ENCODE measurements around the gene CS. TPM values are rescaled to one million over a fixed set of nuclear protein-coding genes. Genes with fewer than 3 reads are reported as not detected.
"Not testable (repeated sequence)": the region's sequence is repeated elsewhere in the genome, so short reads cannot be mapped to it uniquely, and the experiment has no call there.

The CS gene
- total RNA-seq, 1 experiment from 2014 or later: 142 TPM

DNA sequence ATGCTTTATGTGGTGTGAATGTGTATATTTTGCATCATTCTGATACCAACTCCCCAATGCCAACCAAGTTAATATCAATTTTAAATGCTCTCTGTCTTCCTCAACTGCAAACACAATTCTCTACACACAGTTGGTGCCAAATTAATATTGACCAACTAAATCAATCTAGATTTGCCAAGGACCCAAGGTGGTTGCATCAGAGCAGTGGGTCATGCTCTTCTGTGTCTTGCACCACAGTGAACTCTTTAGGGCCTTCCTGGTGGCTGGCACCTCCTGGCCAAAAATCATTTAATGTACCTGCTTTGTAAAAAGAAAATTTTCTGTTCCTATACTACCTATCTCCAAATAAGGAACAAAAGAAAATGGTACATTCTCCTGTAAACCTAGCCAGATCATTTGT is 19.3 kb downstream of the CS start:
- no peak for DNase-seq (ENCODE audit: low spot score)

DNA sequence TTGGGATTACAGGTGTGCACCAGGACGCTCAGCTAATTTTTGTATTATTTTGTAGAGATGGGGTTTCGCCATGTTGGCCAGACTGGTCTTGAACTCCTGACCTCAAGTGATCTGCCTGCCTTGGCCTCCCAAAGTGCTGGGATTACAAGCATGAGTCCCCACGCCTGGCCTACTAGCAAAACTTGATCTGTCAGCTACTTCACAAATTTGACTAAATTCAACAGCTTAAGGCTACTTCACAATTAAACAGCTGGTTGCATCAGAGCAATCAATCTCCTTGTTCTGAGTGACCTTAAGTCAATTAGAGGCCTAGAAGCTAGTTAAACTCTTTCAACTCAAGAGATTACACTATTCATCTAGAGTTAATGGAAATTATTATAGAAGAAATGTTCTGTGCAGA is 21.2 kb downstream of the CS start:
- DNase-seq (ENCODE audit: low spot score): no peak

DNA sequence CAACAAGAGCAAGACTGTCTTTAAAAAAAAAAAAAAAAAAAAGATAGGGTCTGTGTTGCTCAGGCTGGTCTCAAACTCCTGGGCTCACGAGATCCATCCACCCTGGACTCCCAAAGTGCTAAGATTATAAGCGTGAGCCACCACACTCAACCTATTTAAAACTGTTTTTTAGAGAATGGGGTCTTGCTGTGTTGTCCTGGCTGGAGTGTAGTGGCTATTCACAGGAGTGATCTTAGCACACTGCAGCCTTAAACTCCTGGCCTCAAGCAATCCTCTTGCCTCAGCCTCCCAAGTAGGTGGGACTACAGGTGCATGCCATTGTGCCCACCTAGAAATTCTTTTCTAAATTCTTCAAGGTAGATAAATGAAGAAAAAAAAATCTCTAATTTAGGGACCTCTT is 25.8 kb downstream of the CS start:
- no peak for DNase-seq (ENCODE audit: low spot score)

DNA sequence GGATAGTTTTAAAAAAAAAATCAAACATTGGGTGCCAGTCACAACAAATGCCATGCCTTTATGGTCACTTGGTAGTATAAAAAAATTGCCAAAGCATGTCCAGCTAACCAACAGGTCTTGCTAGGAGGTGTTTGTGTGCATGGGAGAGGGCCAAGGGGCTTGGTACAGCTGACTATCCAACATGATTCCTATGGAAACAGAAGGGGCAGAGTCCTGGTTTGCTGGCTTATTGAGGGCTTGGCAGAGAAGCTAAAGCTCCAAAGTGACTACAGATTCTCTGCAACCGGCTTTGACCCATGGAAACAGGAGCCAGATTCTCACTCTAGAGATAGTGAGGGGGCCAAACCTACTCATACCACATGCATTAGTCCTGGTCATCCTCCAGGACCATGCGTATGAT is 27.7 kb downstream of the CS start:
- not testable (repeated sequence) for DNase-seq (ENCODE audit: low spot score)

DNA sequence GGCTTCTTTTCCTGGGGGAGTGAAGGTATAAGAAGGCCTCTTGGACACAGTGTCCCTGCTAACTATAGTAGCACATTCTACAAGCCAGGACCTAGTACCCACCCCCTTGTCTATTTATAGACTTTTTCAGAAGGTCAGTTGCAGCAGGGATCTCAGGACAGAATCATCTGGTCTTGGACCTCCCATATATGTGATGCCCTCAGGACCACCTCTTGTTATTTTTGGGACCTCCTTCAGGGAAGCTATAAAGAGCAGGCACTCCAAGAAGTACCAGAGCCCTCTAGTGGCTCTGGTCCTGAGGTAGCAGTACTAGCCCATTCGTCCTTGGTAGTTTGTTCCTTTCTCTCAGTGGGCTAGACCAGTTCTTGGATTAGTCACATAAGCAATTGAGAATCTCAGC is 29.1 kb downstream of the CS start:
- DNase-seq (ENCODE audit: low spot score): peak; percentile 39

DNA sequence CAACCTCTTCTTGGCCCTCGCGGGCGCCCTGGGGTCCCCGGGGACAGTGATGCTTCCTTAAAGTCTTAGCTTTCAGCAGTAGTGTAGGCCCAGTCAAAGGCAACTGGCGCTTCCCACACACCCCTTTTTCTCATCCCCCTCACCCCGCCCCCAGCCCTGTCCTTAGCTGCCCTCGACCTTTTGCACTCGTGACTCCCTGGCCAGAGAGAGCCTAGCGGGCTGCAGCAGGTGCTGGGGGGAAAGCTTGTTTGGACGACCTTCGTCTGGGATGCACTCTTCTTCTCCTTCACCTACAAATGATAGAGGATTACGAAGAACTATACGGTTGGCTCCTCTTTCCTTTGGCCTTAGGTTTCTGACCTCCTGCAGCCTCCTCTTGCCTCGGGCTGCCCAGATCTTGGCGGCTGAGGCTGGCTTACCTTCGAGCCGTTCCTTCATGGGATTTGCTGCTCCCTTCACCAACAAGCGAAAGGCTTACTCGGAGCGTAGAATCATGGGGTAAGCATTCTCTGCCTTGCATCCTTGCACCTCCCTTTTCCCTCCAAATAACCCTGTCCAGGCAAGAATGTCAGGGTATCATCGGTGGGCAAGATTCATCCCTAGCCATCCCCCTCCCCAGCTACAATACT is 32.6 kb downstream of the CS start:
- DNase-seq (ENCODE audit: low spot score): no peak

DNA sequence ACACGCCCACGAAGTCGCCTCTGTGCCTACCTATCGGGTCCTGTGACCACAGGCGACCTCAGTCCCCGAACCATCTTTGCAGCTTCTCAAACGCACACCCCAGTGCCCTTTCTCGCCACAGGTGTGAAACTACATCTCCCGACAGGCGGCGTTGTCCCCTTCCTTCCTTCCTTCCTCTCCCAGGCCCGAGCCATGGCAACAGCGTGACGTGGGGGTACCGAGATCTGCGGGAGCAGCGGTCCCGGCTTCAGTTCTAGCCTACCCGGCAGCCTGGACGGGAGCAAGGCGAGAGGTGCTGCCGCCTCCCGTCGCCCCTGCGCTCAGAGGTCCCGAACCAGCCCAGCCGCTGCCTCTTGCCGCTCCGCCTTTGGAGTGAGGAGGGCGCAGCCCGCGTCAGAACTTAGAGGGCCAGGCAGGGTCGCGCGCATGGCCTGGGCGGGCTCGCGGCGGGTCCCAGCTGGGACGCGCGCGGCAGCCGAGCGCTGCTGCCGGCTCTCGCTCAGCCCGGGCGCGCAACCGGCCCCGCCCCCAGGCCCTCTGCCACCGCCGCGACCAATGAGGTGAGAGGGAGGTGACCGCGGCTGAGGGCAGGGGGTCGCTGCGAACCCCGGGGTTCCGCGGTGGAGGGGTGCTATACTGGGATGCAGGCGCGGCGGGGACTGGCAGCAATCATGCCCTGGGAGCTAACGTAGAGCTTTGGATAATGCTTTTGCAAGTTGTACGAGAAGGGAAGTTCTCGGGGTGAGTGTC is 33.3 kb downstream of the CS start, which contains the start of gene COQ10A:
COQ10A (plus strand) TSS at position 250 of the 750 bp plus-strand sequence; CDS start at position 427, 177 bp downstream.
- peak; percentile 85 for DNase-seq (ENCODE audit: low spot score)

DNA sequence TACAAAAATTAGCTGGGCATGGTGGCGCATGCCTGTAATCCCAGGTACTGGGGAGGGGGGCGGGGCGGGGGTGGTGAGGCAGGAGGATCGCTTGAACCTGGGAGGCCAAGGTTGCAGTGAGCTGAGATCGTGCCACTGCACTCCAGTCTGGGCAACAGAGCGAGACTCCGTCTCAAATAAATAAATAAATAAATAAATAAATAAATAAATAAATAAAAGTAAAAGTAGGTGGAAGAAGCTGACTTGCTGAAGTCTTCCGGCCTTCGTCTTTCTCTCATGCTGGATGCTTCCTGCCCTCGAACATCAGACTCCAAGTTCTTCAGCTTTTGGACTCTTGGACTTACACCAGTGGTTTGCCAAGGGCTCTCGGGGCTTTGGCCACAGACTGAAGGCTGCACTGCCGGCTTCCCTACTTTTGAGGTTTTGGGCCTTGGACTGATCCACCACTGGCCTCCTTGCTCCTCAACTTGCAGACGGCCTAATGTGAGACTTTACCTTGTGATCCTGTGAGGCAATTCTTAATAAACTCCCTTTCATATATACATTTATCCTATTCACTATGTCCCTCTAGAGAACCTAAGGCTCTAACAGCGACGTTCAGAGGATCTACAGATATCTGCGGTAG is 34.0 kb downstream of the CS start:
- not testable (repeated sequence) for DNase-seq (ENCODE audit: low spot score)

DNA sequence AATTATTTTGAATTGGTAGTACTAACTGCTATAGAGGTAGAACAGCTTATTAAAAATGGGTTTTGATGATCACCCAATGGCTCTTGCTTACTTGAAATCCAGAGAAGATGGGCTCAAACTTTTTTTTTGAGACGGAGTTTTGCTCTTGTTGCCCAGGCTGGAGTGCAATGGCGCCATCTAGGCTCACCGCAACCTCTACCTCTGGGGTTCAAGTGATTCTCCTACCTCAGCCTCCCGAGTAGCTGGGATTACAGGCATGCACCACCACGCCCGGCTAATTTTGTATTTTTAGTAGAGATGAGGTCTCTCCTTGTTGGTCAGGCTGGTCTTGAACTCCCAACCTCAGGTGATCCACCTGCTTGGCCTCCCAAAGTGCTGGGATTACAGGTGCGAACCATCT is 37.2 kb downstream of the CS start:
- DNase-seq (ENCODE audit: low spot score): not testable (repeated sequence)

DNA sequence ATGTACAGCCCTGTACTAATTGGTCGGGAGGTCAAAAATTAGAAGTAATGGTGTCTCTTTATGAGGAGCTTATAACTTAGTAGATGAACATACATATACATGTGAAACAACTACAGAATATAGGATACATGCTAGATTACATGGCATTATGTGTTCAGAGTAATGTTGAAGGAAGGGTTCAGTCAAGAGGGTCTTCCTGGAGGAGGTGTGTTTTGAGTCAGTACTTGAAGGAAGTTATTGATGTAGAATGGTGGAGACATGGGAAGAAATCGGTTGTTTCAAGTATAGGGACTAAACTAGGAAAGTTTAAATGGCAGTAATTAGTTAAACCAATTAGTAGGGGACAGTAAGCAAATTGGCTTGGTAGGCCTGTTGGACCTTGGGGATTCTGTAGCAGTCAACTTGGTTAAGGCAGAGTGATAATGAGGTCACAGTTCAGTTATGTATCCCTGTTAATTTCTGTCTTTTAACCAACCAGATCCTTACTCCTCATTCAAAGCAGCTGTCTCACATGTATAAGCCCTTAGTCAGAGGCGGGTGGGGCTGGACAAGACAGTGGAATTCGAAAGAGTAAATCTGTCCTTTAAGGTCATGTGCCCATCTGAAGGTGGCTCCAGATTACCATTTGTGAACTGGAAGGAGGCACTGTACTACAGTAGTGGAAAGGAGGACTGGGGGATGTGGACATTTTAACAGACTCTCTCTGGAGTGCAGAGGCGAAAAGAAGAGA is 38.5 kb downstream of the CS start:
- DNase-seq (ENCODE audit: low spot score): peak; percentile 95

DNA sequence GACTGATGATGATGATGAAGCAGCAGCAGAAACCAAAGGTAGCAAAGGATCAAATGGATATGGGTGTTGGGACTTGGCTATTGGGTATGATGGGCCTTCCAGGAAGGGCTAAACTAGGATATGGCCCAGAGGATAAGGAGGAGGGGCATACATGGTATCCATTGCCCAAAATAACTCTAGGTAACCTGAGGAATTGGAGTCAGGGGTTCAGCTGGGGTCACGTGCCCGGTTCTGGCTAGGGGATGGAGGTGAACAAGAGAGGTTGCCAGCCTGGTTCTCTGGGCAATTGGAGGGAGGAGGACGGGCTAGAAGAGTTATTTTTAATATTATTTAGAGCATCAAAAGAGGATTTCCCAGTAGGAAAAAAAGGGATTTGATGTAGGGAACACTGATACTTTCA is 39.2 kb downstream of the CS start:
- DNase-seq (ENCODE audit: low spot score): no peak

DNA sequence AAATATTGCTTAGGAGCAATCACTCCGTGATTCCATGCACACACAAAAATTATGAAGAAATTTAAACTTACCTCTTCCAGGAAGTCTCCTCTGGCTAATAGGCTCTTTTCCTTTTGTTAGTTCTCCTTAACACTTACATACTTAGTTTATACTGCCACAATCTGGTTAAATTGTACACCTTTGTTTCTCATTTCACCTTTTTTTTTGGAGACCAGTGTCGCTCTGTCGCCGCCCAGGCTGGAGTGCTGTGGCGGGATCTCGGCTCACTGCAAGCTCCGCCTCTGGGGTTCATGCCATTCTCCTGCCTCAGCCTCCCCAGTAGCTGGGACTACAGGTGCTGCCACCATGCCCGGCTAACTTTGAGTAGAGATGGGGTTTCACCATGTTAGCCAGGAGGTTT is 39.8 kb downstream of the CS start:
- DNase-seq (ENCODE audit: low spot score): no peak

DNA sequence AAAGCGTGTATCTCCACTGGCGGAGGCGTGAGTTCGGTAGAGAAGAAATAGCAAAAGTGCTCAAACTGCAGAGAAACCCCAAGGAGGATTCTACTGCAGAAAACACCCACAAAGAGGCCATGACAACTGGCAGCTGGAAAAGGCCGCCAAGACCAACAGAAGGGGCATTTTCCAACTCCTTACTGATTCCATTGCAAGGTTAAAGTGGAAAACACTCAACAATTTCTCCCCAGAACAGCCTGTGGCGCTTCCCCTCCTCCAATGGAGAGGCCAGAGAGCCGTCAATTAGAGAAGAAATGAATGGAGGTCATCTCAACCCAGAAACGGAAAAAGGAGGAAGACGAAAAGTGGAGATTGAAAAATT is 41.3 kb downstream of the CS start:
- DNase-seq (ENCODE audit: low spot score): no peak

DNA sequence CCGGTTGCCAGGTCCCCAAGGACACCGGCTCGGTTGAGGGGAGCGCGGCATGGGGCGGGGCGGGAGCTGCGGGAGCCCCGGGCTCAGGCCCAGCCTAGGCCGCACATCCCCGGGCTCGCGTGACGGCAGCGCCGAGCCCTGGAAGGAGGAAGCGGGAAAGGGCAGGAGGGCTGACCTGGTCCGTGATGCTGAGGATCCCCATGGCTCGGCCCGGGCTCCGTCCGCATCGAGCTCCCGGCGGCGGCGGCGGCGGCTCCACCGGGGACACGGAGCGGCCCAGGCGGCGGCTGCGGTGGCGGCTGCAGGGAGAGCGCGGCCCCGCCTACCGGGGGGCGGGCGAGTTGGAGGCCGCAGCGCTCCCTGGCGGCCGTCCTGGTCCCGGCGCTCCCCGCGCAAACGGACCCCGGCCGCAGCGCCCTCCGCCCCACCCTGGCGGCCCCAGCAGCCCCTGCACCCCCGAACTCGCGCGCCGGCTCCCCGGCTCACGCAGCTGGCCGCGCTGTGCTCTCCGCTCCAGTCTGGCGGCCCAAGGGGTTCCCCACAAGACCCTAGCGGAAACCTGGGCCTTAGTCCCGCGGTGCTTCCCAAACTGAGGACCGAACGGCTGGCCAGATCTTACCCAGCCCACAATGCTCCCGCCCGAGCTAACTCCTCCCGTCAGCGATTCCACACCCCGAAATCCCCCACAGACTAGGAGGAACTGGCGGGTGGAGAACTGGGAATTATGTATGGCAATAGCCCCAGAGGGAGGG is 41.9 kb downstream of the CS start, which contains the start of gene ANKRD52:
ANKRD52 (minus strand) TSS at position 317 of the 752 bp plus-strand sequence; CDS start at position 202, 115 bp downstream.
- peak; percentile 71 for DNase-seq (ENCODE audit: low spot score)

DNA sequence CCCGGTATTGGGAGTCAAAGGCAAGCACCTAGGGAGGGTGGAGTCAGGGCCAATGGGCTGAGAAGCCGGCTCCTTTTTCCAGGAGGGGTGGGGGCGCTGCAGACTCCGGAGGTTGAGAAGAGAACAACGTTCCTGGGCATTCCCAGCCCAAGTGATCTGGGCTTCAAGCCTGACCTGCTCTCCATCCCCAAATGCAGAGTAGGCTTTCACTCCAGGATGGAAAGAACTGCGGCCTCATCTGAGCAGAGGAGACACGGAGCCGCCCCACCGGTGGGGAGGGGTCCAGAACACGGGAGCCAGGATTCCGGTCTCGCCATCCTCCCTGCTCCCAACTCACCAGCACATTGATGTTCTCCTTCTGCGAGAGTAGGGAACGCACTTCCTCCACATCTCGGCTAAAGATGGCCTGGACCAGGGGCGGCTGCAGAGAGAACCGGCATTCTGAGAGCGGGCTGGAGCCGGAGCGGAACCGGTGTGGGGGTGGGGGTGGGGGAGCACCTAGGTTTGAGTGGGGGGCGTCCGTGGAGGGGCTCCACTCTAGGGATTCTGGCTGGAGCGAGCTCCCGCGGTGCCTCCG is 42.6 kb downstream of the CS start:
- no peak for DNase-seq (ENCODE audit: low spot score)

DNA sequence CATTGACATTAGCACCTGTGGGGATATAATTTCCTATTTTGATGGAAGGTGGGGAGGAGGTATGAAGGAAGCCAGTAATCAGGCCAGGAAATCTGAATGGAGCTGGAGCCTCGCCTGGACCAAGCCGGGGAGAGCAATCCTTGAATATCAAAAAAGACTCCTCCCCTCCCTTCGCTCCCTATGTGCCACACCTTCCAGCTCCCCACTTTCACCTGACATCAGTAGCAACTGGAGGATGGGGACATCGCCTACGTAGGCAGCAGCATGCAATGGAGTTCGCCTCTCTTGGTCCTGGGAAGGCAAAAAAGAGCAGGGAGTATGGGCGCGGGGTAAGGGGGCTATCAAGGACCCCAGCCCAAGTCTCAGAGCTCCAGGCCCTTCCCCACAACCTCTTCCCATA is 43.1 kb downstream of the CS start:
- DNase-seq (ENCODE audit: low spot score): no peak

DNA sequence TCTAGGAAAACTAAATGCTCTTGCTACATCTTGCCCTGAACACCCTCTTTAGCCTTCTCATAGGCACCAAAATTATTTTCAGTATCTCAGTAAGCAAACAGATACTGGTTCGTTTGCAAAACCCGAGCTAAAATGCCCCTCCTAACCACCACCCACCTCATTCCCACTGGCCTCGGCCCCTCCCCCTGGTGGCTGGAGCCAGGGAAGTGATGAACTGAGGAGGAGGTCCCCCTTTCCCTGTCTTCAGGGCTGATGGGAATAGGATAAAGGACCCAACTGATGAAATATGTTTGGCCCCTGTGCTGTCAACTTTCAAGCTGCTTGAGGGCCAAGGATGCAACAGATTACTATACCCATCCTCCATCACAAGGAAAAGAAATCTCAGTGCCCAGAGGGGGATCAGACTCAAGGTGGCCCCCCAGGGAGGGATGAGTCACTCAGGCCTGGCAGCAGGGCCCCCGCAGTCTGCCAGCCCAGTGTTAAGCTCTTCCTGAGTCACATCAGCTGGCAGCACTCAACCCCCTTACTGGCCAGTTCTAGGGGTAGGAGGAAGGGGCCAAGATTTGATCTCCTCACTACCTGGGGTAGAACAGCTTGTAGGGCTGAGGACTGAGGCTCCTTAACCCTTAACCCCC is 43.7 kb downstream of the CS start:
- DNase-seq (ENCODE audit: low spot score): peak; percentile 73

DNA sequence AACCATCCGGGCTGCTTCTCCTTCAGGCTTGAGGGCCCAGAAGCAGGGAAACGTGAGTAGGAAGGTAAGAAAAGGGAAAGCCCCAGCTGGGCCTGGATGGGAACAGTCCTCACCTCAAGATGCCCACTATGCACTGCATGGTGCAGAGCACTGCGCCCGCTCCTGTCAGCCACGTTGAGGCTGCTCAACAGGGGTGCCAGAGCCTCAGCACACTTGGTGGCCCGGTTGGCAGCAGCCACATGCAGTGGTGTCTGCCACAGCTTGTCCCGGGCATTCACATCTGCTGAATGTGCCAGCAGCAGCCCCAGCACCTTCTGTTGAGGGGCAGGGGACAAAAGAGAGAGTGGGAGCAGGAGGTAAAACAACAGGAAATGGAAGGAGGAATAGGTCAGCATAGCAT is 44.5 kb downstream of the CS start:
- DNase-seq (ENCODE audit: low spot score): no peak

DNA sequence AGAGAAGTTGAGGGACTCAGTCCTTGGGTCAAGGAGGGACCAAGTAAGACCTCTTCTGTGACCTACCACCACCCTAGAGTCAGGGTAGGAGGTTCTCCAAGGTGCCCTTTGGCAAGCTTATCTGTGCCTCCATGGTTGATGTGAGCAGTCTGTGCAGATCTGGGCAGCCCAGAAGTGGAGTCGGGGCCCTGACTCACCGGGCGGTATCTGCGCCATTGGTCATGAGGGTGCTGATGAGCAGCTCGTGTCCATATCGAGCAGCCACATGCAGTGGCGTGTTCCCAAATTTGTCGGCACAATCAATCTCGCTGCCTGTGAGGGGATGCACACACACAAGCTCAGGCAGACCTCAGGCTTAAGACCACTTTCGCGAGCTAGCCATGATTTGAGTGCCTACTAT is 47.0 kb downstream of the CS start:
- DNase-seq (ENCODE audit: low spot score): no peak

DNA sequence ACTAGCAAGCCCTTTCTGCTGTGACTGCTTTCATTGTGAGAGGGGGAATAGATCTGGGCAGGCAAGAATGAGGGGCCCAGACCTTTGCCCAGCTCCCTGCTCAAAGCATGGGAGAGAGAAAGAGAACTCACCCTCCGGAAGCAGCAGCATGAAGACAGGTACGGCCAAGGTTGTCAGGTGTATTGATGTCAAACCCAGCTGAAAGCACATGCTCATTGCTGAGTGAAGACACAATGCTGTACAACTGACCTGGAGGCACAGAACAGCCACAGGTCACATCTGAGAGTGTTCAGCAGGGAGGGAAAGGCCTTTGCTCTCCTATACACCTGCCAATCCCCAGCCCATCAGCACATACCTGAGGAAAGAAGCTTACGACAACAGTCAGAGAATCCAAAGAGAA is 47.5 kb downstream of the CS start:
- no peak for DNase-seq (ENCODE audit: low spot score)

DNA sequence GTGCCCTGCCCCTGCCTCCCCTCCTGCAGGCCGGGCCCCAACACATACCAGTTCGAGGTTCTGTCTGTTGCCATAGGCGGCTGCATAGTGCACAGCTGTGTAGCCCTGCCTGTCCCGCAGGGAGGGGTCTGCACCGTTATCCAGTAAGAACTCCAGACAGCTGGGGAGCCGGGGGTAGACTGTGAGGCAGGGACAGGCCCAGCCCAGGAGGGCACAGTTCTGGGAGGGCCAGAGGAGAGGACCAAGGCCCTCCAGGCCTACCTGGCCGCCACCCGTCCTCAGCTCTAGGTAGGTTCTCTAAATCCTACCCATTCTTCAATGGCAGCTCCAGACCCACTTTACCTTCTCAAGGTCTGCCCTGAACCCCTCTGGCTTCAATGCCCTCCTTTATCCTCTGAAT is 51.4 kb downstream of the CS start:
- DNase-seq (ENCODE audit: low spot score): no peak

All from A172 (cell line).